H1 (cell line): ENCODE measurements around the gene PPP1R2. TPM values are rescaled to one million over a fixed set of nuclear protein-coding genes. Genes with fewer than 3 reads are reported as not detected.

Experiments
- CTCF ChIA-PET: fragments of 300-600 bp; sonication (Branson Sonifier 250); formaldehyde crosslinking; loops from one replicate; lab custom pipeline; 2021; ENCODE audit not compliant: partially characterized antibody; lab: Charles Lee
- POLR2A ChIA-PET: fragments of 300-600 bp; sonication (Branson Sonifier 250); formaldehyde crosslinking; loops from one replicate; lab custom pipeline; 2021; ENCODE audit warnings: inconsistent platforms; ENCODE audit not compliant: partially characterized antibody; lab: Charles Lee
- DNase-seq, 2 experiments: peaks; one replicate each; pipeline versions ENCODE4 v3.0.0 to v3.0.0-alpha.2; 2010 to 2022; ENCODE audit warnings: low spot score in 2 of 2, low read depth in 1 of 2, mixed read lengths in 1 of 2
- FAIRE-seq: peaks from 2 replicates; lab custom pipeline; 2011; peaks lifted over from hg19 to GRCh38; lab: Jason Lieb, UNC
- H2AFZ ChIP-seq: 2 replicates; pipeline ENCODE4 v1.8.1; 2012; ENCODE audit warnings: low read length, inconsistent platforms
- H2AK5ac ChIP-seq: 2 replicates; pipeline ENCODE4 v1.6.1; 2013; ENCODE audit warnings: low read depth, low read length
- H2BK120ac ChIP-seq: replicated peaks from 2 replicates; pipeline ENCODE3; 2013; ENCODE audit warnings: low read depth, low read length, inconsistent platforms
- H2BK12ac ChIP-seq: 2 replicates; pipeline ENCODE4 v1.6.1; 2013; ENCODE audit warnings: low read depth, low read length
- H2BK15ac ChIP-seq: 2 replicates; pipeline ENCODE4 v1.6.1; 2013; ENCODE audit warnings: low read length
- H2BK20ac ChIP-seq: 2 replicates; pipeline ENCODE4 v1.6.1; 2013; ENCODE audit warnings: low read length
- H2BK5ac ChIP-seq: 2 replicates; pipeline ENCODE4 v1.6.1; 2013; ENCODE audit warnings: low read depth, low read length
- H3K14ac ChIP-seq: 2 replicates; pipeline ENCODE4 v1.6.1; 2013; ENCODE audit warnings: inconsistent platforms; ENCODE audit not compliant: insufficient read length
- H3K18ac ChIP-seq: 2 replicates; pipeline ENCODE4 v1.6.1; 2013; ENCODE audit warnings: low read length; ENCODE audit errors: extremely low read depth
- H3K23ac ChIP-seq: 2 replicates; pipeline ENCODE4 v1.6.1; 2013; ENCODE audit warnings: inconsistent platforms; ENCODE audit not compliant: insufficient read length
- H3K23me2 ChIP-seq: 2 replicates; pipeline ENCODE4 v1.6.1; 2013; ENCODE audit warnings: low read depth, low read length
- H3K27ac ChIP-seq: 2 replicates; pipeline ENCODE4 v1.6.1; 2011; ENCODE audit warnings: low read depth, low read length, inconsistent platforms
- H3K27me3 ChIP-seq, 4 experiments: replicated peaks in 1 of 4; 1 replicate in 1 of 4; 2 replicates in 3 of 4; pipeline versions ENCODE4 v1.6.1 to v1.8.1; 2011 to 2013; ENCODE audit warnings: low read length in 3 of 4, mild to moderate bottlenecking in 3 of 4, inconsistent platforms in 2 of 4, mixed read lengths in 2 of 4, moderate library complexity in 1 of 4; ENCODE audit not compliant: control insufficient read depth in 3 of 4, insufficient read depth in 3 of 4; ENCODE audit errors: extremely low read depth in 1 of 4
- H3K36me3 ChIP-seq, 4 experiments: 2 replicates each; pipeline versions ENCODE4 v1.6.1 to v1.8.1; 2011 to 2013; ENCODE audit warnings: mild to moderate bottlenecking in 4 of 4, low read length in 3 of 4, moderate library complexity in 2 of 4, control low read depth in 1 of 4, inconsistent platforms in 1 of 4; ENCODE audit not compliant: insufficient read depth in 4 of 4, control insufficient read depth in 2 of 4
- H3K4ac ChIP-seq: replicated peaks from 2 replicates; pipeline ENCODE3; 2013; ENCODE audit warnings: low read length, low read depth, mixed read lengths, inconsistent platforms; ENCODE audit not compliant: insufficient read length
- H3K4me1 ChIP-seq, 4 experiments: replicated peaks in 1 of 4; 1 replicate in 1 of 4; 2 replicates in 3 of 4; pipeline versions ENCODE4 v1.6.1 to v1.8.1; 2011 to 2013; ENCODE audit warnings: low read length in 3 of 4, inconsistent platforms in 2 of 4, mixed read lengths in 1 of 4; ENCODE audit not compliant: insufficient read depth in 4 of 4, control insufficient read depth in 3 of 4
- H3K4me2 ChIP-seq, 2 experiments: 2 replicates each; pipeline versions ENCODE4 v1.6.1 to v1.8.1; 2011 to 2013; ENCODE audit warnings: low read depth in 2 of 2, low read length in 2 of 2, control low read depth in 1 of 2, inconsistent platforms in 1 of 2, mild to moderate bottlenecking in 1 of 2; ENCODE audit not compliant: insufficient read depth in 1 of 2
- H3K4me3 ChIP-seq, 4 experiments: fragments of 200-600, 300-600 bp in 1 of 4; sonication (generic), shearing (Covaris generic), sonication (Bioruptor Twin) in 1 of 4; 2 replicates each; pipeline versions ENCODE4 v1.5.1 to v1.8.1; 2011 to 2016; ENCODE audit warnings: low read length in 4 of 4, low read depth in 3 of 4, control low read depth in 2 of 4, inconsistent platforms in 2 of 4, mild to moderate bottlenecking in 2 of 4, mixed read lengths in 1 of 4, moderate library complexity in 1 of 4; ENCODE audit not compliant: insufficient read depth in 2 of 4; ENCODE audit errors: extremely low read depth in 1 of 4
- H3K56ac ChIP-seq: replicated peaks from 2 replicates; pipeline ENCODE3; 2013; ENCODE audit warnings: low read depth, mild to moderate bottlenecking, mixed read lengths, low read length, inconsistent platforms; ENCODE audit not compliant: insufficient read length
- H3K79me1 ChIP-seq: 2 replicates; pipeline ENCODE4 v1.6.1; 2013; ENCODE audit warnings: low read depth, low read length, control low read depth
- H3K79me2 ChIP-seq, 2 experiments: 2 replicates each; pipeline versions ENCODE4 v1.6.1 to v1.8.1; 2012 to 2013; ENCODE audit warnings: low read length in 2 of 2, mild to moderate bottlenecking in 2 of 2, inconsistent platforms in 1 of 2; ENCODE audit not compliant: insufficient read depth in 2 of 2, control insufficient read depth in 1 of 2
- H3K9ac ChIP-seq, 4 experiments: replicated peaks in 1 of 4; 1 replicate in 1 of 4; 2 replicates in 3 of 4; pipeline versions ENCODE4 v1.6.1 to v1.8.1; 2011 to 2013; ENCODE audit warnings: low read depth in 3 of 4, low read length in 3 of 4, control low read depth in 2 of 4, mild to moderate bottlenecking in 2 of 4, moderate library complexity in 2 of 4, inconsistent platforms in 1 of 4; ENCODE audit errors: extremely low read depth in 1 of 4
- H3K9me3 ChIP-seq, 2 experiments: 2 replicates each; pipeline versions ENCODE4 v1.6.1 to v1.8.1; 2012 to 2013; ENCODE audit warnings: mild to moderate bottlenecking in 2 of 2, moderate library complexity in 2 of 2, control low read depth in 1 of 2, inconsistent platforms in 1 of 2, low read depth in 1 of 2, low read length in 1 of 2, mixed read lengths in 1 of 2; ENCODE audit not compliant: insufficient read depth in 2 of 2
- H4K20me1 ChIP-seq, 2 experiments: replicated peaks in 1 of 2; 2 replicates each; pipeline versions ENCODE3 to v1.8.1; 2011 to 2013; ENCODE audit warnings: inconsistent platforms in 2 of 2, low read length in 2 of 2, mild to moderate bottlenecking in 1 of 2; ENCODE audit not compliant: insufficient read depth in 2 of 2, control insufficient read depth in 1 of 2
- H4K5ac ChIP-seq: 2 replicates; pipeline ENCODE4 v1.6.1; 2013; ENCODE audit warnings: low read length, low read depth, mixed read lengths, inconsistent platforms; ENCODE audit not compliant: insufficient read length
- H4K8ac ChIP-seq: 2 replicates; pipeline ENCODE4 v1.8.0; 2013; ENCODE audit warnings: mild to moderate bottlenecking, moderate library complexity, low read length, inconsistent platforms; ENCODE audit not compliant: insufficient read depth; ENCODE audit errors: extremely low read depth
- H4K91ac ChIP-seq: replicated peaks from 2 replicates; pipeline ENCODE3; 2013; ENCODE audit warnings: low read length, mixed read lengths, inconsistent platforms; ENCODE audit not compliant: insufficient read length
- CBX8 ChIP-seq: fragments of 300-800, 300-1000 bp; sonication (generic); IDR thresholded peaks from 2 replicates; pipeline ENCODE4 v1.7.1; 2016; ENCODE audit warnings: low read depth, low read length, borderline replicate concordance
- CEBPB ChIP-seq: IDR thresholded peaks from 2 replicates; pipeline ENCODE4 v1.6.1; 2012; ENCODE audit warnings: low read depth, low read length
- EZH2 ChIP-seq: fragments of 200-600 bp; sonication (generic); IDR thresholded peaks from 2 replicates; pipeline ENCODE4 v1.7.1; 2012; ENCODE audit warnings: low read depth, mild to moderate bottlenecking, moderate library complexity, low read length, inconsistent platforms; ENCODE audit not compliant: severe bottlenecking
- RXRA ChIP-seq: IDR thresholded peaks from 2 replicates; pipeline ENCODE4 v1.6.1; 2011; ENCODE audit warnings: low read depth, mild to moderate bottlenecking, low read length, moderate library complexity; ENCODE audit not compliant: insufficient read depth
- SIRT6 ChIP-seq: IDR thresholded peaks from one replicate; pipeline ENCODE4 v1.7.1; 2012; ENCODE audit warnings: low read length, inconsistent platforms
- SP4 ChIP-seq: IDR thresholded peaks from 2 replicates; pipeline ENCODE4 v1.6.1; 2012; ENCODE audit warnings: low read length, inconsistent platforms
- SRF ChIP-seq: IDR thresholded peaks from 2 replicates; pipeline ENCODE4 v1.6.1; 2011; ENCODE audit warnings: mild to moderate bottlenecking, low read depth, low read length, moderate library complexity
- YY1 ChIP-seq: IDR thresholded peaks from 2 replicates; pipeline ENCODE4 v1.6.1; 2011; ENCODE audit warnings: low read depth, mild to moderate bottlenecking, low read length
- WGBS, 2 experiments: shearing (Covaris generic) in 1 of 2; methylation state at CpG; one replicate each; pipeline versions ENCODE4 v1.1.6 to v1.1.7; 2013 to 2015; ENCODE audit warnings: low lambda C conversion rate in 2 of 2, mixed read lengths in 2 of 2, inconsistent platforms in 1 of 2, low coverage in 1 of 2, missing lambda C conversion rate in 1 of 2; ENCODE audit not compliant: insufficient replicate concordance in 2 of 2, insufficient coverage in 1 of 2, insufficient read length in 1 of 2; ENCODE audit errors: extremely low coverage in 1 of 2, missing lambda C conversion rate in 1 of 2; 5-methylcytosine and 5-hydroxymethylcytosine counted together
- polyA plus RNA-seq, 7 experiments: library from polyadenylated mRNA; depleted of rRNA in 3 of 7; stranded (reverse) in 5 of 7; unstranded in 2 of 7; fragments of >200 nt in 5 of 7; fragments of 200-250 nt in 2 of 7; gene quantifications; 1 replicate in 5 of 7; 2 replicates in 1 of 7; 4 replicates in 1 of 7; pipeline versions ENCODE4 v1.2.1 to v1.2.3, GENCODE V29; 2011 to 2013; ENCODE audit warnings: missing spikeins in 2 of 7, mixed read lengths in 2 of 7
- total RNA-seq: library from RNA; stranded (reverse); fragmentation: NEBNext Ultra II Directional; extraction: Animal tissue kit (Norgen Biotek cat#: 25700); gene quantifications from 2 replicates; pipeline ENCODE4 v1.2.1, GENCODE V29; 2021
- TF ChIP-seq, protein P1 (sequence below): IDR thresholded peaks from 2 replicates; pipeline ENCODE4 v1.6.1; 2012; ENCODE audit warnings: low read length, inconsistent platforms

The PPP1R2 gene
- total and polyA plus RNA-seq, 2 of the 8 experiments (the other 6 are each of a cell fraction or from before 2014, with no cell fraction given) = 14.0 to 26.5 TPM

DNA sequence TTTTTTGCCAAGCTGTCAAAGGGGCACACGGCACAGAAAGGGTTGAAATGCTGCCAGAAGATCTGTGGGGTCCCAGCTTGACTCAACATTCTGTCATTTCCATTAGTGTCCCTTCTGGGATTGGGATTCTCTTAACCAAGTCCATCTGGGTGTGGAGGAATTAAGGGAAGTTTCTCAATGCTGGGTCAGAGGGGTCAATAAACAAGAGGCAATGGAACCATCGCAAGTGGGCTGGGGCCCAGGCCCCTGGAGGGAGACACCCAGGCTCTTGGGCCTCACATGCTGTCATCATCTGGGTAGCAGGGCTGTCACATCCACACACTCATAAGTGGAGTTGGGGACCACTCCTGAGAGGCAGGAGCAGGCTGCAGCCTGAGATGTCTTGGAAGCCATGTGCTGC is 48.7 kb upstream of the PPP1R2 start:
- H2BK15ac ChIP-seq = no peak overlapping the region
- POLR2A ChIA-PET = no interaction called here
- no peak for TF ChIP-seq SP4
- no peak for TF ChIP-seq YY1
- no peak for TF ChIP-seq SIRT6
- TF ChIP-seq RXRA = no peak
- no peak for TF ChIP-seq EZH2
- TF ChIP-seq, protein P1, sequence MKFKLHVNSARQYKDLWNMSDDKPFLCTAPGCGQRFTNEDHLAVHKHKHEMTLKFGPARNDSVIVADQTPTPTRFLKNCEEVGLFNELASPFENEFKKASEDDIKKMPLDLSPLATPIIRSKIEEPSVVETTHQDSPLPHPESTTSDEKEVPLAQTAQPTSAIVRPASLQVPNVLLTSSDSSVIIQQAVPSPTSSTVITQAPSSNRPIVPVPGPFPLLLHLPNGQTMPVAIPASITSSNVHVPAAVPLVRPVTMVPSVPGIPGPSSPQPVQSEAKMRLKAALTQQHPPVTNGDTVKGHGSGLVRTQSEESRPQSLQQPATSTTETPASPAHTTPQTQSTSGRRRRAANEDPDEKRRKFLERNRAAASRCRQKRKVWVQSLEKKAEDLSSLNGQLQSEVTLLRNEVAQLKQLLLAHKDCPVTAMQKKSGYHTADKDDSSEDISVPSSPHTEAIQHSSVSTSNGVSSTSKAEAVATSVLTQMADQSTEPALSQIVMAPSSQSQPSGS = no peak
- TF ChIP-seq CBX8 = no peak
- no peak for TF ChIP-seq CEBPB
- TF ChIP-seq SRF = no peak

More for the DNA sequence above, 48.7 kb upstream of the PPP1R2 start:
- Histone ChIP-seq H2BK120ac (no peak overlapping the region), H3K27ac (no peak overlapping the region), H3K23me2 (no peaks in the 10 kb centered on the region), H2AK5ac (no peak overlapping the region), H3K4me3 (no peak overlapping the region), H3K36me3 (no peaks in the 10 kb centered on the region), H4K5ac (no peak overlapping the region), H3K23ac (no peak overlapping the region), H3K18ac (no peak overlapping the region), H3K4me2 (no peak overlapping the region), H3K27me3 (no peaks in the 10 kb centered on the region), H2BK20ac (no peak overlapping the region), H2BK12ac (no peak overlapping the region), H4K91ac (no peak overlapping the region), H3K79me2 (no peaks in the 10 kb centered on the region), H2BK5ac (no peak overlapping the region), H4K20me1 (no peaks in the 10 kb centered on the region), H3K56ac (no peak overlapping the region), H3K79me1 (no peaks in the 10 kb centered on the region), H2AFZ (no peak overlapping the region), H3K14ac (no peak overlapping the region), H3K4me1 (no peaks in the 10 kb centered on the region), H3K4ac (no peak overlapping the region), H3K9ac (no peak overlapping the region), H3K9me3 (peaks cover 0 to 4% of the 10 kb centered on the region in 2 experiments; a peak in 2 of 4 replicates), H4K8ac (no peak overlapping the region)
- CTCF ChIA-PET = interaction anchor here (1.0 kb wide), 1 partner anchor 11 kb away, joined by 3 read pairs; no protein-coding TSS in a partner anchor
- WGBS, 2 experiments = 93% methylated on average over 2 of the region's 2 CpGs; no CpG with 5 or more reads in 1 of the 2 experiments
- FAIRE-seq (no peak), DNase-seq (no peak)
